K562 (cell line): ENCODE data around the gene DIP2B. TPM values are rescaled to one million over a fixed set of nuclear protein-coding genes. Genes with fewer than 3 reads are reported as not detected.

Experiments used
- ATAC-seq: fragments of 200-7000 bp; cut with Tn5 transposase; 3 replicates; pipeline ENCODE4 v1.9.1; 2020; ENCODE audit warnings: moderate library complexity
- BruUV-seq: library from RNA; stranded (reverse); fragments of 400-500 nt; replicated peaks from 2 replicates; lab custom pipeline; 2021; lab: Mats Ljungman, UMichigan
- CTCF ChIA-PET: fragments of 300-600 bp; formaldehyde crosslinking; extraction: SDS; loops from one replicate; lab custom pipeline; 2021; ENCODE audit warnings: low intra/inter-chr PET ratio; lab: Yijun Ruan, JAX
- POLR2A ChIA-PET: fragments of 300-600, 350-650 bp; sonication (Branson Sonifier 250); formaldehyde crosslinking; extraction: SDS; loops from one replicate; lab custom pipeline; 2021; ENCODE audit warnings: antibody characterized with exemption, inconsistent platforms; lab: Yijun Ruan, JAX
- DNase-seq, 4 experiments: peaks; one replicate each; pipeline versions ENCODE4 v3.0.0 to v3.0.0-alpha.2; 2011 to 2018; ENCODE audit warnings: low spot score in 3 of 4, mixed read lengths in 3 of 4; ENCODE audit errors: extremely low read depth in 1 of 4
- FAIRE-seq: peaks from 2 replicates; lab custom pipeline; 2011; peaks lifted over from hg19 to GRCh38; lab: Jason Lieb, UNC
- H2AFZ ChIP-seq: 2 replicates; pipeline ENCODE4 v1.6.0; 2011; ENCODE audit warnings: low read depth, low read length, control low read depth, inconsistent platforms
- H3K27ac ChIP-seq: fragments of 200-600 bp; 3 replicates; pipeline ENCODE4 v1.8.0; 2011; ENCODE audit warnings: low read depth, mild to moderate bottlenecking, control low read depth, inconsistent platforms, low read length, moderate library complexity, mixed read lengths; ENCODE audit errors: extremely low read depth
- H3K27me3 ChIP-seq, 2 experiments: fragments of 300-600 bp in 1 of 2; 2 replicates in 1 of 2; 3 replicates in 1 of 2; pipeline versions ENCODE4 v1.6.0 to v1.8.0; 2011; ENCODE audit warnings: inconsistent platforms in 2 of 2, low read length in 2 of 2, mild to moderate bottlenecking in 1 of 2, mixed read lengths in 1 of 2, moderate library complexity in 1 of 2; ENCODE audit not compliant: control insufficient read depth in 2 of 2, insufficient read depth in 2 of 2
- H3K36me3 ChIP-seq: fragments of 300-600 bp; 3 replicates; pipeline ENCODE4 v1.8.0; 2011; ENCODE audit warnings: mild to moderate bottlenecking, low read length, inconsistent platforms; ENCODE audit not compliant: control insufficient read depth, insufficient read depth
- H3K4me1 ChIP-seq, 2 experiments: fragments of 200-600 bp in 1 of 2; replicated peaks in 1 of 2; 2 replicates in 1 of 2; 3 replicates in 1 of 2; pipeline versions ENCODE4 v1.5.1 to v1.8.0; 2011; ENCODE audit warnings: inconsistent platforms in 2 of 2, low read length in 2 of 2, mild to moderate bottlenecking in 1 of 2, mixed read lengths in 1 of 2, moderate library complexity in 1 of 2; ENCODE audit not compliant: control insufficient read depth in 2 of 2, insufficient read depth in 2 of 2
- H3K4me2 ChIP-seq: 2 replicates; pipeline ENCODE4 v1.6.1; 2011; ENCODE audit warnings: low read length, control low read depth, inconsistent platforms, mixed read lengths; ENCODE audit not compliant: insufficient read depth
- H3K4me3 ChIP-seq: fragments of 200-600 bp; sonication (generic), shearing (Covaris generic); 2 replicates; pipeline ENCODE4 v1.5.1; 2016; ENCODE audit warnings: control low read depth, inconsistent platforms
- H3K79me2 ChIP-seq: fragments of 200-600 bp; 3 replicates; pipeline ENCODE4 v1.8.0; 2011; ENCODE audit warnings: low read length, inconsistent platforms; ENCODE audit not compliant: control insufficient read depth, insufficient read depth
- H3K9ac ChIP-seq, 2 experiments: 2 replicates each; pipeline versions ENCODE4 v1.6.0 to v1.6.1; 2011; ENCODE audit warnings: low read depth in 2 of 2, low read length in 2 of 2, control low read depth in 1 of 2, inconsistent platforms in 1 of 2, mild to moderate bottlenecking in 1 of 2, mixed read lengths in 1 of 2; ENCODE audit not compliant: insufficient read depth in 1 of 2
- H3K9me1 ChIP-seq: one replicate; pipeline ENCODE4 v1.6.0; 2011; ENCODE audit warnings: inconsistent platforms, mild to moderate bottlenecking, low read length, moderate library complexity; ENCODE audit not compliant: control insufficient read depth, insufficient read depth
- H3K9me3 ChIP-seq: replicated peaks from 2 replicates; pipeline ENCODE4 v1.5.1; 2011; ENCODE audit warnings: low read depth, low read length, inconsistent platforms; ENCODE audit not compliant: control insufficient read depth, insufficient read depth
- H4K20me1 ChIP-seq: replicated peaks from 2 replicates; pipeline ENCODE4 v1.6.1; 2011; ENCODE audit warnings: low read length, inconsistent platforms, mixed read lengths; ENCODE audit not compliant: control insufficient read depth, insufficient read depth
- CCAR2 ChIP-seq: fragments of 200-400 bp; formaldehyde crosslinking; IDR thresholded peaks from 2 replicates; pipeline ENCODE4 v1.6.1; 2017; ENCODE audit warnings: mild to moderate bottlenecking, low read depth, low read length
- CEBPB ChIP-seq: fragments of 450-650 bp; IDR thresholded peaks from 2 replicates; pipeline ENCODE4 v1.6.1; 2016; ENCODE audit warnings: missing genetic modification characterization, missing compliant biosample characterization
- CEBPG ChIP-seq, 3 experiments: fragments of 200-800 bp in 1 of 3; sonication (Bioruptor generic) in 1 of 3; sonication (generic) in 1 of 3; formaldehyde crosslinking in 1 of 3; IDR thresholded peaks in 2 of 3; conservative IDR thresholded peaks in 1 of 3; 2 replicates each; pipeline versions ENCODE4 v1.6.1 to v1.8.0; 2016 to 2022; ENCODE audit warnings: missing compliant biosample characterization in 2 of 3, missing genetic modification characterization in 2 of 3, mild to moderate bottlenecking in 1 of 3, missing genetic modification reagents in 1 of 3
- EP400 ChIP-seq: fragments of 450-650 bp; IDR thresholded peaks from 2 replicates; pipeline ENCODE4 v1.6.1; 2017; ENCODE audit warnings: antibody characterized with exemption, mild to moderate bottlenecking, moderate library complexity
- IRF1 ChIP-seq: sonication (generic); formaldehyde crosslinking; IDR thresholded peaks from 2 replicates; pipeline ENCODE4 v1.8.0; 2022; ENCODE audit warnings: missing genetic modification reagents, mild to moderate bottlenecking, borderline replicate concordance
- MTF1 ChIP-seq: fragments of 250-450 bp; sonication (Bioruptor Pico); IDR thresholded peaks from 2 replicates; pipeline ENCODE4 v1.9.0; 2021; ENCODE audit warnings: moderate library complexity, mild to moderate bottlenecking, inconsistent platforms, borderline replicate concordance
- MXD1 ChIP-seq: fragments of 250-450 bp; sonication (Bioruptor Pico); IDR thresholded peaks from 2 replicates; pipeline ENCODE4 v1.8.0; 2021; ENCODE audit warnings: borderline replicate concordance, mild to moderate bottlenecking, moderate library complexity; ENCODE audit not compliant: poor library complexity, severe bottlenecking
- NR2C1 ChIP-seq, 2 experiments: fragments of 450-650 bp; IDR thresholded peaks; 2 replicates each; pipeline ENCODE4 v1.6.1; 2017; ENCODE audit warnings: mild to moderate bottlenecking in 2 of 2, antibody characterized with exemption in 1 of 2, inconsistent platforms in 1 of 2, missing compliant biosample characterization in 1 of 2, missing genetic modification characterization in 1 of 2
- POLR2G ChIP-seq: fragments of 200-400 bp; formaldehyde crosslinking; IDR thresholded peaks from 2 replicates; pipeline ENCODE4 v1.6.1; 2017; ENCODE audit warnings: low read depth, mild to moderate bottlenecking, antibody characterized with exemption, low read length, moderate library complexity
- RAD21 ChIP-seq, 2 experiments: fragments of 250-450 bp in 1 of 2; fragments of 450-650 bp in 1 of 2; sonication (Bioruptor Pico) in 1 of 2; formaldehyde crosslinking in 1 of 2; IDR thresholded peaks in 1 of 2; conservative IDR thresholded peaks in 1 of 2; 2 replicates each; pipeline versions ENCODE4 v1.4.0 to v1.8.0; 2020 to 2022; ENCODE audit warnings: mild to moderate bottlenecking in 2 of 2, moderate library complexity in 1 of 2
- SAFB2 ChIP-seq: fragments of 200-400 bp; formaldehyde crosslinking; IDR thresholded peaks from 2 replicates; pipeline ENCODE4 v1.6.1; 2018; ENCODE audit warnings: borderline replicate concordance, low read length, low read depth, moderate library complexity; ENCODE audit not compliant: severe bottlenecking
- SETDB1 ChIP-seq: IDR thresholded peaks from one replicate; pipeline ENCODE4 v1.6.1; 2012; ENCODE audit warnings: low read length, control low read depth, inconsistent platforms
- ZNF324 ChIP-seq: fragments of 250-450 bp; sonication (Bioruptor Pico); IDR thresholded peaks from 2 replicates; pipeline ENCODE4 v1.4.0; 2020; ENCODE audit warnings: mild to moderate bottlenecking
- WGBS: fragments of 100-300 bp; shearing (Covaris generic); methylation state at CpG from one replicate; pipeline ENCODE4 v1.1.6; 2016; ENCODE audit warnings: low coverage, mixed read lengths; ENCODE audit not compliant: insufficient coverage; ENCODE audit errors: missing lambda C conversion rate; 5-methylcytosine and 5-hydroxymethylcytosine counted together
- in situ Hi-C: fragments of 300-500 bp; cut with MboI; formaldehyde crosslinking; loops from 4 replicates; pipeline ENCODE4 v1.15.0; 2018; ENCODE audit warnings: inconsistent platforms, mixed read lengths
- intact Hi-C: fragments of 100-400 bp; cut with micrococcal nuclease; formaldehyde crosslinking; loops from 2 replicates; pipeline ENCODE4 v1.14.2; 2022
- polyA plus RNA-seq, 8 experiments: library from polyadenylated mRNA; depleted of rRNA in 4 of 8; stranded (reverse) in 5 of 8; unstranded in 3 of 8; fragments of >200 nt; fragmentation: Nextera tagmentation in 2 of 8; fragmentation: Illumina TruSeq in 1 of 8; extraction: Ambion mirVana in 2 of 8; extraction: Trizol in 1 of 8; gene quantifications; 2 replicates each; pipeline versions ENCODE4 v1.2.1 to v1.2.3, GENCODE V29; 2011 to 2014; ENCODE audit warnings: inconsistent platforms in 1 of 8, missing spikeins in 1 of 8
- total RNA-seq, 7 experiments: library from RNA; depleted of rRNA in 6 of 7; stranded (reverse); fragments of >200 nt in 6 of 7; fragmentation: Illumina TruSeq in 2 of 7; extraction: Trizol in 2 of 7; gene quantifications; 2 replicates each; pipeline versions ENCODE4 v1.2.1 to v1.2.3, GENCODE V29; 2011 to 2021; ENCODE audit warnings: low replicate concordance in 1 of 7

Gene DIP2B
- total and polyA plus RNA-seq, 9 of the 15 experiments (the other 6 are each of a cell fraction or from before 2014, with no cell fraction given): 4.6 to 26.1 (median 18.8) TPM

- no peak overlapping the region for H3K27ac ChIP-seq
- FAIRE-seq (no peak), DNase-seq (no peak), ATAC-seq (no peak)
- POLR2A ChIA-PET: interaction anchor here (0.7 to 1.3 kb wide), 2 partner anchors 9 to 104 kb away, joined by 3 to 7 read pairs; no protein-coding TSS in a partner anchor
- BruUV-seq: no TSS peak
- WGBS: 79% methylated on average over 1 of the region's 1 CpG
- H4K20me1 ChIP-seq: no peaks in the 10 kb centered on the region
- H3K4me1 ChIP-seq: peaks cover 0 to 3% of the 10 kb centered on the region in 2 experiments; a peak in 2 of 5 replicates
- intact Hi-C loops: no loop called here
- no peaks in the 10 kb centered on the region for H3K36me3 ChIP-seq
- no peaks in the 10 kb centered on the region for H3K27me3 ChIP-seq
- TF ChIP-seq CEBPG (CRISPR knock-in tag; IDR thresholded peaks at IDR 0.05) (no peak), CEBPG (tag; conservative IDR thresholded peaks at IDR 0.05 in 1 of 2, IDR thresholded peaks at IDR 0.05 in 1 of 2) (peak; percentile 75 to 90), NR2C1 (IDR thresholded peaks at IDR 0.05) (no peak), NR2C1 (tag; IDR thresholded peaks at IDR 0.05) (no peak), EP400 (no peak), CEBPB (tag) (peak; percentile 97)
- CTCF ChIA-PET: interaction anchor here (0.6 kb wide), 1 partner anchor 1800 kb away, joined by 4 read pairs; no protein-coding TSS in a partner anchor
- in situ Hi-C loops: no loop called here
- no peak overlapping the region for H2AFZ ChIP-seq
- H3K9ac ChIP-seq: no peak overlapping the region
- H3K9me3 ChIP-seq: no peaks in the 10 kb centered on the region
- no peaks in the 10 kb centered on the region for H3K9me1 ChIP-seq
- no peak overlapping the region for H3K4me3 ChIP-seq
- peaks cover 57% of the 10 kb centered on the region for H3K79me2 ChIP-seq
- no peak overlapping the region for H3K4me2 ChIP-seq
Measured at GRCh38 chr12:50572287-50572686, 67.5 kb downstream of the DIP2B start.

- WGBS: 68% methylated on average over 3 of the region's 3 CpGs
- TF ChIP-seq CCAR2 (no peak), POLR2G (no peak), SETDB1 (no peak), ZNF324 (CRISPR knock-in tag) (no peak), RAD21 (CRISPR knock-in tag; conservative IDR thresholded peaks at IDR 0.05 in 1 of 2, IDR thresholded peaks at IDR 0.05 in 1 of 2) (no peak), SAFB2 (no peak), IRF1 (CRISPR knock-in tag) (no peak), MTF1 (CRISPR knock-in tag) (no peak), MXD1 (CRISPR knock-in tag) (no peak)
Measured at GRCh38 chr12:50572760-50573159, 68.0 kb downstream of the DIP2B start.

More at GRCh38 chr12:50572760-50573159, 68.0 kb downstream of the DIP2B start:
- Histone ChIP-seq H3K9me1 (no peaks in the 10 kb centered on the region), H2AFZ (no peak overlapping the region), H3K36me3 (no peaks in the 10 kb centered on the region), H3K4me1 (peaks cover 0 to 3% of the 10 kb centered on the region in 2 experiments; a peak in 2 of 5 replicates), H4K20me1 (no peaks in the 10 kb centered on the region), H3K4me3 (no peak overlapping the region), H3K27me3 (no peaks in the 10 kb centered on the region), H3K9ac (no peak overlapping the region), H3K9me3 (no peaks in the 10 kb centered on the region), H3K79me2 (peaks cover 53% of the 10 kb centered on the region), H3K27ac (no peak overlapping the region), H3K4me2 (no peak overlapping the region)
- ChIA-PET POLR2A (interaction anchor here (0.7 to 1.3 kb wide), 2 partner anchors 9 to 105 kb away, joined by 3 to 7 read pairs; no protein-coding TSS in a partner anchor), CTCF (interaction anchor here (0.6 kb wide), 1 partner anchor 1800 kb away, joined by 4 read pairs; no protein-coding TSS in a partner anchor)
- DNase-seq: no peak
- FAIRE-seq: no peak
- BruUV-seq: no TSS peak
- in situ Hi-C loops (no loop called here), intact Hi-C loops (no loop called here)
- ATAC-seq: no peak
